Liver (tissue), 3 donors: Measurements from ENCODE around the gene GNPTAB.

Experiments
- CTCF ChIP-seq: fragments of 150-350 bp; IDR thresholded peaks from 2 replicates; pipeline ENCODE4 v1.5.1; 2017; ENCODE audit warnings: improper control_type of control experiment, low read depth, low read length; ENCODE audit not compliant: missing input control
- GABPA ChIP-seq, 2 donors: IDR thresholded peaks in 1 of 2; conservative IDR thresholded peaks in 1 of 2; 2 replicates each; pipeline ENCODE4 v1.6.1; 2016; ENCODE audit warnings: antibody characterized with exemption in 2 of 2, mild to moderate bottlenecking in 1 of 2, moderate library complexity in 1 of 2
- JUND ChIP-seq, 2 donors: IDR thresholded peaks; 2 replicates each; pipeline ENCODE4 v1.6.1; 2016; ENCODE audit warnings: antibody characterized with exemption in 2 of 2
- MAX ChIP-seq: IDR thresholded peaks from 2 replicates; pipeline ENCODE4 v1.6.1; 2016; ENCODE audit warnings: antibody characterized with exemption
- RAD21 ChIP-seq, 2 donors: IDR thresholded peaks; 2 replicates each; pipeline ENCODE4 v1.6.1; 2016; ENCODE audit warnings: antibody characterized with exemption in 2 of 2, mild to moderate bottlenecking in 2 of 2
- SP1 ChIP-seq: IDR thresholded peaks from 2 replicates; pipeline ENCODE4 v1.6.1; 2018; ENCODE audit warnings: antibody characterized with exemption, mild to moderate bottlenecking
- YY1 ChIP-seq: IDR thresholded peaks from 2 replicates; pipeline ENCODE4 v1.6.1; 2016; ENCODE audit warnings: antibody characterized with exemption, mild to moderate bottlenecking
- donor health status: healthy.
- donor health status: healthy.

- TF ChIP-seq CTCF (no peak), JUND (IDR thresholded peaks at IDR 0.05) (no peak), MAX (no peak), RAD21 (IDR thresholded peaks at IDR 0.05) (no peak), SP1 (no peak), GABPA (IDR thresholded peaks at IDR 0.05 in 1 of 2, conservative IDR thresholded peaks at IDR 0.05 in 1 of 2) (no peak), YY1 (no peak)
These were observed 47.6 kb downstream of the GNPTAB start for GRCh38 chr12:101783150-101783549.
